Stimulated activated CD8-positive, alpha-beta memory T cell treated with anti-CD3 and anti-CD28 coated beads, Interleukin-4, amount 100 ng/mL, for 24 hours (primary cell): Measurements from ENCODE around the gene RTKN2.

Source experiments
- DNase-seq: peaks from one replicate; pipeline ENCODE4 v3.0.0-alpha.2; 2020; ENCODE audit warnings: low read depth

The RTKN2 gene

GRCh38 chr10:62225362-62225761 is 43.3 kb downstream of the RTKN2 start:
- DNase-seq, result no peak

- no peak for DNase-seq
Observed at GRCh38 chr10:62224606-62225005, 44.0 kb downstream of the RTKN2 start.

- DNase-seq, result no peak
Observed at GRCh38 chr10:62217683-62218082, 51.0 kb downstream of the RTKN2 start.

- no peak for DNase-seq
Observed at GRCh38 chr10:62214364-62214874, 54.2 kb downstream of the RTKN2 start.

- DNase-seq, result no peak
Observed at GRCh38 chr10:62205750-62206399, 62.8 kb downstream of the RTKN2 start.

GRCh38 chr10:62199584-62199983 is 69.1 kb downstream of the RTKN2 start:
- no peak for DNase-seq

GRCh38 chr10:62196528-62196927 is 72.1 kb downstream of the RTKN2 start:
- DNase-seq, result no peak

GRCh38 chr10:62195675-62195926 is 73.0 kb downstream of the RTKN2 start:
- no peak for DNase-seq

GRCh38 chr10:62194924-62195674 is 73.5 kb downstream of the RTKN2 start:
- no peak for DNase-seq

GRCh38 chr10:62193479-62193878 is 75.2 kb downstream of the RTKN2 start:
- DNase-seq, result no peak

GRCh38 chr10:62189131-62189530 is 79.5 kb downstream of the RTKN2 start:
- no peak for DNase-seq

GRCh38 chr10:62188021-62188616 is 80.5 kb downstream of the RTKN2 start:
- DNase-seq, result no peak

- no peak for DNase-seq
Observed at GRCh38 chr10:62186999-62187675, 81.5 kb downstream of the RTKN2 start.

GRCh38 chr10:62185919-62186692 is 82.5 kb downstream of the RTKN2 start:
- no peak for DNase-seq

- DNase-seq, result no peak
Observed at GRCh38 chr10:62183857-62184795, 84.5 kb downstream of the RTKN2 start.

- DNase-seq, result no peak
Observed at GRCh38 chr10:62183442-62183841, 85.2 kb downstream of the RTKN2 start.

- no peak for DNase-seq
Observed at GRCh38 chr10:62182595-62182994, 86.0 kb downstream of the RTKN2 start.

GRCh38 chr10:62182171-62182570 is 86.5 kb downstream of the RTKN2 start:
- DNase-seq, result no peak

GRCh38 chr10:62180677-62181076 is 88.0 kb downstream of the RTKN2 start:
- no peak for DNase-seq

- DNase-seq, result no peak
Observed at GRCh38 chr10:62178568-62178967, 90.1 kb downstream of the RTKN2 start.

- no peak for DNase-seq
Observed at GRCh38 chr10:62177111-62177510, 91.5 kb downstream of the RTKN2 start.
